ENCODE results near the gene LPCAT3. TPM values are rescaled to one million over a fixed set of nuclear protein-coding genes. Genes with fewer than 3 reads are reported as not detected.

Gene LPCAT3
- total and polyA plus RNA-seq, 11 donors = 19.9 to 66.3 (median 43.4) TPM

- Histone ChIP-seq H3K27me3 (no peaks in the 10 kb centered on the region), H3K27ac (peak overlapping the region; percentile 27 to 96 (median 68)), H3K9me3 (no peaks in the 10 kb centered on the region), H3K4me3 (peak overlapping the region in 6 of 12 donors; percentile 3 to 21 (median 12)), H3K36me3 (peaks cover 0 to 43% (median 23%) of the 10 kb centered on the region in 9 donors), H3K4me1 (peaks cover 12 to 89% (median 72%) of the 10 kb centered on the region in 12 donors)
- peak; percentile 1 to 51 (median 7) for ATAC-seq
- WGBS, 4 donors = 14 to 20% (median 18%) methylated on average over 8 of the region's 8 CpGs
- TF ChIP-seq POLR2A (IDR thresholded peaks at IDR 0.05) (no peak), CTCF (IDR thresholded peaks at IDR 0.05) (no peak)
- peak; percentile 68 to 79 (median 74) for DNase-seq
- intact Hi-C loops (cut with DNase I) = no loop called here
Measured at GRCh38 chr12:6934110-6934509, 84.2 kb downstream of the LPCAT3 start.

- DNase-seq = no peak
- Histone ChIP-seq H3K27ac (peak overlapping the region in 7 of 12 donors; percentile 11 to 96 (median 75)), H3K9me3 (no peaks in the 10 kb centered on the region), H3K4me1 (peaks cover 9 to 83% (median 63%) of the 10 kb centered on the region in 12 donors), H3K36me3 (peaks cover 0 to 39% (median 19%) of the 10 kb centered on the region in 9 donors), H3K4me3 (no peak overlapping the region), H3K27me3 (no peaks in the 10 kb centered on the region)
- intact Hi-C loops (cut with DNase I) = no loop called here
- 35 to 55% (median 51%) methylated on average over 1 of the region's 1 CpG for WGBS, 4 donors
- no peak for ATAC-seq
- no peak for TF ChIP-seq CTCF (IDR thresholded peaks at IDR 0.05)
- TF ChIP-seq POLR2A (IDR thresholded peaks at IDR 0.05) = no peak
Measured at GRCh38 chr12:6932766-6933165, 85.5 kb downstream of the LPCAT3 start.

GRCh38 chr12:6929466-6930452 is 88.5 kb downstream of the LPCAT3 start:
- H3K36me3 ChIP-seq = peaks cover 0 to 24% (median 4%) of the 10 kb centered on the region in 9 donors
- no peak for TF ChIP-seq POLR2A (IDR thresholded peaks at IDR 0.05)
- no peak for TF ChIP-seq CTCF (IDR thresholded peaks at IDR 0.05)
- intact Hi-C loops (cut with DNase I) = loop anchor here in 2 of 10 donors (5.0 kb wide), 2 partner anchors 57 to 183 kb away; partner anchors contain the start of gene SPSB2 (in 1 of the 2)
- H3K4me1 ChIP-seq = peaks cover 12 to 87% (median 72%) of the 10 kb centered on the region in 12 donors
- H3K4me3 ChIP-seq = peak overlapping the region; percentile 67 to 98 (median 83)
- no peaks in the 10 kb centered on the region for H3K27me3 ChIP-seq
- ATAC-seq (no peak), DNase-seq (peak in 2 of 5 donors; percentile 13 to 15)
- no peaks in the 10 kb centered on the region for H3K9me3 ChIP-seq
- peak overlapping the region; percentile 87 to 98 (median 96) for H3K27ac ChIP-seq
- whole genome bisulfite sequencing, 4 donors = 40 to 51% (median 46%) methylated on average over 7 of the region's 7 CpGs
